Measurements from ENCODE around the gene TFF2.

DNA sequence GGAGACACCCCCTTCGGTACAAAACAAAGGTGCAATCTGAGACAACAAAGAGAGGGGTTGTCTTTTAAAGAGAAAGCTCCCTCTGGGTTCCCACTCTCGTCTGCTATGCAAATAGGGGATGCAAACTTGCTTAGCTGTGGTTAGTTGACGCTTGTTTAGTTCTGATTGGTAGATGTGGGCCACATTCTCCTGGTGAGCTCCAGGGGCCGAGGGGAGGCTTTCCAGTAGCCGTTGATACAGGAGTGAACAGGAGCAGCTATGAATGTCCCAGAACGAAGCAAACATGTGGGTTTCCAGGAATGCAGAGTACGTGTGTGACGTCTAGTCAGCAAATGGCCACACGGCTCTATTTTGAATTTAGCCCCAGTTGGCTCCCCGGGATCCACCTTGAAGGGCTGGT, 14.7 kb downstream of the TFF2 start:
- TF ChIP-seq, protein P1, sequence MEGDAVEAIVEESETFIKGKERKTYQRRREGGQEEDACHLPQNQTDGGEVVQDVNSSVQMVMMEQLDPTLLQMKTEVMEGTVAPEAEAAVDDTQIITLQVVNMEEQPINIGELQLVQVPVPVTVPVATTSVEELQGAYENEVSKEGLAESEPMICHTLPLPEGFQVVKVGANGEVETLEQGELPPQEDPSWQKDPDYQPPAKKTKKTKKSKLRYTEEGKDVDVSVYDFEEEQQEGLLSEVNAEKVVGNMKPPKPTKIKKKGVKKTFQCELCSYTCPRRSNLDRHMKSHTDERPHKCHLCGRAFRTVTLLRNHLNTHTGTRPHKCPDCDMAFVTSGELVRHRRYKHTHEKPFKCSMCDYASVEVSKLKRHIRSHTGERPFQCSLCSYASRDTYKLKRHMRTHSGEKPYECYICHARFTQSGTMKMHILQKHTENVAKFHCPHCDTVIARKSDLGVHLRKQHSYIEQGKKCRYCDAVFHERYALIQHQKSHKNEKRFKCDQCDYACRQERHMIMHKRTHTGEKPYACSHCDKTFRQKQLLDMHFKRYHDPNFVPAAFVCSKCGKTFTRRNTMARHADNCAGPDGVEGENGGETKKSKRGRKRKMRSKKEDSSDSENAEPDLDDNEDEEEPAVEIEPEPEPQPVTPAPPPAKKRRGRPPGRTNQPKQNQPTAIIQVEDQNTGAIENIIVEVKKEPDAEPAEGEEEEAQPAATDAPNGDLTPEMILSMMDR (tag by site-specific recombination; IDR thresholded peaks at IDR 0.05): no peak
- TF ChIP-seq ZNF2 (tag by site-specific recombination; IDR thresholded peaks at IDR 0.05) (no peak), ZNF433 (tag by site-specific recombination; IDR thresholded peaks at IDR 0.05; ENCODE audit: low read depth) (no peak), ZNF394 (tag by site-specific recombination; IDR thresholded peaks at IDR 0.05; ENCODE audit: borderline replicate concordance) (no peak)
- TF ChIP-seq, protein P2, sequence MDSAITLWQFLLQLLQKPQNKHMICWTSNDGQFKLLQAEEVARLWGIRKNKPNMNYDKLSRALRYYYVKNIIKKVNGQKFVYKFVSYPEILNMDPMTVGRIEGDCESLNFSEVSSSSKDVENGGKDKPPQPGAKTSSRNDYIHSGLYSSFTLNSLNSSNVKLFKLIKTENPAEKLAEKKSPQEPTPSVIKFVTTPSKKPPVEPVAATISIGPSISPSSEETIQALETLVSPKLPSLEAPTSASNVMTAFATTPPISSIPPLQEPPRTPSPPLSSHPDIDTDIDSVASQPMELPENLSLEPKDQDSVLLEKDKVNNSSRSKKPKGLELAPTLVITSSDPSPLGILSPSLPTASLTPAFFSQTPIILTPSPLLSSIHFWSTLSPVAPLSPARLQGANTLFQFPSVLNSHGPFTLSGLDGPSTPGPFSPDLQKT (IDR thresholded peaks at IDR 0.05; ENCODE audit: borderline replicate concordance, low read depth, low read length): no peak

Data from HEK293 (cell line).